Subcutaneous adipose tissue (tissue), 4 donors: ENCODE data around the gene SPDYC. TPM values are rescaled to one million over a fixed set of nuclear protein-coding genes. Genes with fewer than 3 reads are reported as not detected.

Source experiments
- total RNA-seq, 4 donors: library from RNA; depleted of rRNA; stranded (reverse); fragments of >200 nt; gene quantifications; one replicate each; pipeline ENCODE4 v1.1.0, GENCODE V29; 2016
- TF ChIP-seq, protein P1 (sequence below): fragments of 450-650 bp; IDR thresholded peaks from one replicate; pipeline ENCODE4 v1.5.1; 2016; ENCODE audit warnings: low read depth, mild to moderate bottlenecking, control low read depth, antibody characterized with exemption, moderate library complexity

The SPDYC gene
- total RNA-seq, 4 donors from 2014 or later = not detected

DNA sequence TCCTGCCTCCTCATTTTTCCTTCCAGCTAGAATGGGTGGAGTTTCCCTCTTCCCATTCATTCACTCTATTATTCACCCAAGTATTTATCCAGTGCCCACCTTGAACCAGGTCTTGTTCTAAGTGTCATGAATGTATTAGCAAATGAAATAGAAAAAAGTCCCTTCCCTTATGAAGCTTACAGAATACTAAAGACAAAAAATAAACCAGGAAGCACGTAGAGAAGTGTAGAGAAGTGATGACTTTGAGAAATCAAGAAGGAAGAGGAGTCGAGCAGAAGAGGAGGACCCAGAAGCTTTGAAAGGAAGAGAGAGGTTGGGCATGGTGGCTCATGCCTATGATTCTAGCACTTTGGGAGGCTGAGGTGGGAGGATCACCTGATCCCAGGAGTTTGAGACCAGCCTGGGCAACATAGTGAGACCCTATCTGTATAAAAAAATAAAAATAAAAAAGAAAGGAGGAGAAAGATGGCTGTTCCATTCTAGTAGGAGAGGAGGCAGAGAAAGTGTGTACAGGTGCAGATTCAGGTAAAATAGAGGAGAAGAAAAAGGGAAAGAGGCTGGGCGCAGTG is 18.6 kb upstream of the SPDYC start:
- TF ChIP-seq, protein P1, sequence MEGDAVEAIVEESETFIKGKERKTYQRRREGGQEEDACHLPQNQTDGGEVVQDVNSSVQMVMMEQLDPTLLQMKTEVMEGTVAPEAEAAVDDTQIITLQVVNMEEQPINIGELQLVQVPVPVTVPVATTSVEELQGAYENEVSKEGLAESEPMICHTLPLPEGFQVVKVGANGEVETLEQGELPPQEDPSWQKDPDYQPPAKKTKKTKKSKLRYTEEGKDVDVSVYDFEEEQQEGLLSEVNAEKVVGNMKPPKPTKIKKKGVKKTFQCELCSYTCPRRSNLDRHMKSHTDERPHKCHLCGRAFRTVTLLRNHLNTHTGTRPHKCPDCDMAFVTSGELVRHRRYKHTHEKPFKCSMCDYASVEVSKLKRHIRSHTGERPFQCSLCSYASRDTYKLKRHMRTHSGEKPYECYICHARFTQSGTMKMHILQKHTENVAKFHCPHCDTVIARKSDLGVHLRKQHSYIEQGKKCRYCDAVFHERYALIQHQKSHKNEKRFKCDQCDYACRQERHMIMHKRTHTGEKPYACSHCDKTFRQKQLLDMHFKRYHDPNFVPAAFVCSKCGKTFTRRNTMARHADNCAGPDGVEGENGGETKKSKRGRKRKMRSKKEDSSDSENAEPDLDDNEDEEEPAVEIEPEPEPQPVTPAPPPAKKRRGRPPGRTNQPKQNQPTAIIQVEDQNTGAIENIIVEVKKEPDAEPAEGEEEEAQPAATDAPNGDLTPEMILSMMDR = no peak

DNA sequence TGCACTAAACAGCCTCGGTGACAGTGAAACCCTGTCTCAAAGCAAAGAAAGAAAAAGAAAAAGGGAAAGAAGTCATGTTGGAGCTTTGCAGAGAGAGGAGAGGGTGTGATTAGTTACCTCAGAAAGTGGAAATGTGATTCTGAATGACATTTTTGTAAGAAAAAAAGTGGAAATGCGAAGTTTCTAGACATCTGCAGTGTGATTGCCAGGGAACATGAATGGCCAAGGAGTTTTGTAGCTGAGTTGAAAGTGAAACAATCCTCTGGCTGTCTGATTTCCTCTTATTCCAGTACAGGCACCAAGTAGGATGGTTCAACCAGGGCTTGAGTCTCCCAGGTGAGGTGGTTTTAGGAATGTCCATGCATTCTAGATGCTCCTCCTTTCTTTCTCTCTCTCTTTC is 17.9 kb upstream of the SPDYC start:
- TF ChIP-seq, protein P1 = no peak

DNA sequence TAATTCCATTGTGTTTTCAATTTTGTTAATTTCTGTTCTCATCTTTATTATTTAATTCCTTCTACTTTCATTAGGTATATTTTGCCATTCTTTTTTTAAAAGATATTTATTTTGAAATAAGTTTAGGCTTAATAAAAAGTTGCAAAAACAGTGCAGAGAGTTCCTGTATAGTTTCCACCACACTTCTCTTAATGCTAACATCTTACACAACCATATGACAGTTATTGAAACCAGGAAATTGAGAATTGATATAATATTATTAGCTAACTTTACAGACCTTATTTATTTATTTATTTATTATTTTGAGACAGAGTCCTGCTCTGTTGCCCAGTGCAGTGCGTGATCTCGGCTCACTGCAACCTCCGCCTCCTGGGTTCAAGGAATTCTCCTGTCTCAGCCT is 13.8 kb upstream of the SPDYC start:
- TF ChIP-seq, protein P1 = no peak

DNA sequence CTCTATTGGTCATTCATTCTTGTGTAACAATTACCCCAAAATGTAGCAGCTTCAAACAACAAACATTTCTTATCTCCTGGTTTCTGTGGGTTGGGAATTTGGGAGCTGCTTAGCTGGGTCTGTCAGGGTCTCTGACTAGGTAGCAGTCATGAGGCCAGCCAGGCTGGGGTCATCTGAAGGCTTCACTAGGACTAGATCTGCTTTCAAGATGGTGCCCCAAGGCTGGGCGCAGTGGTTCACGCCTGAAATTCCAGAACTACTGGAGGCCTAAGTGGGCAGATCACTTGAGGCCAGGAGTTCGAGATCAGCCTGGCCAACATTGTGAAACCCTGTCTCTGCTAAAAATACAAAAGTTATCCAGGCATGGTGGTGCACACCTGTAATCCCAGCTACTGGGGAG is 13.1 kb upstream of the SPDYC start:
- TF ChIP-seq, protein P1 = no peak

DNA sequence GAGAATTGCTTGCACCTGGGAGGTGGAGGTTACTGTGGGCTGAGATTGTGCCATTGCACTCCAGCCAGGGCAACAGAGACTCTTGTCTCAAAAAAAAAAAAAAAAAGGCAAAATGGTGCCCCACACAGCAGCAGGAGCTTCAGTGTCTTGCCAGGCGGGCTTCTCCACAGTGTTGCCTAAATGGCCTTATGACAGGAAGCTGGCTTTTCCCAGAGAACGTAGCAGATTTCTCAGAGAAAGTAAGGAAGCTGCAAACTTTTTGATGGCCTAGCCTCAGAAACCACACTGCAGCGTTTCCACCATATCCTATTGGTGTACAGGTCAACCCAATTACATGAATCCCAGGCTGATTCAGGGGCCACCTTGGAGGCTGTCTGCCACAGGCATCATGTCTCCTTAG is 12.7 kb upstream of the SPDYC start:
- TF ChIP-seq, protein P1 = no peak

DNA sequence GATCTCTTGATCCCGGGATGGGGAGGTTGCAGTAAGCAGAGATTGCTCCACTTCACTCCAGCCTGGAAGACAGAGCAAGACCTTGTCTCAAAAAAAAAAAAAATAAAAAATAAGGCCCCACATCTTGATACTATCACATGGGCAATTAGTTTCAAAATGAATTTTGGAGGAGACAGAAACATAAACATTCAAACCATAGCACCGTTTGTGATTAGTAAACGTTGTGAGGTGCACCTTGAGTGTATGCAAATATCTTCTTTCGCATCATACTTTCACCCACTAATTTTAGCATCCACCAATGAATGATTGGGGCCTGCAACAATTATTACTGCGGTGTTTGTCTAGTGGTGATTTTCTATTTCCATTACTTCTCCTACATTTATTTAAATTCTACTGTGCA is 11.0 kb upstream of the SPDYC start:
- TF ChIP-seq, protein P1 = no peak

DNA sequence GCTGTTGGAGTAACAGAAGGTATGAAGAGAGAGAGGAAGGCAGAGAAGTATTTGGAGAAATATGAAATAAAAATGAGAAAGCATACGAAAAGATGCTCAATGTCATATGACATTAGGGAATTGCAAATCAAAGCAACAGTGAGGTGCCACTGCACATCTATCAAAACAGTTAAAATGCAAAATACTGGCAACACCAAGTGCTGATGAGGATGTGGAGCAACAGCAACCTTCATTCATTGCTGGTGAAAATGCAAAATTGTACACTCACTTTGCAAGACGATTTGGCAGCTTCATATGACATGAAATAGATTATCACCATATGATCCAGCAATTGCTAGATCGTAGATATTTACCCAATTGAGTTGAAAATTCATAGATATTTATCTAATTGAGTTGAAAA is 9.4 kb upstream of the SPDYC start:
- TF ChIP-seq, protein P1 = no peak
